HepG2 (cell line): ENCODE results near the gene ZPR1. TPM values are rescaled to one million over a fixed set of nuclear protein-coding genes. Genes with fewer than 3 reads are reported as not detected.
A peak's percentile ranks its signal among the peaks of the same experiment; 100 is the strongest.

Source experiments
- FOXC1 ChIP-seq: sonication (generic); formaldehyde crosslinking; IDR thresholded peaks from 2 replicates; pipeline ENCODE4 v1.8.0; 2022; ENCODE audit warnings: mild to moderate bottlenecking, missing genetic modification reagents, borderline replicate concordance
- GATAD2A ChIP-seq: IDR thresholded peaks from 2 replicates; pipeline ENCODE4 v1.6.1; 2016
- HNRNPUL1 ChIP-seq: fragments of 200-400 bp; formaldehyde crosslinking; IDR thresholded peaks from 2 replicates; pipeline ENCODE4 v1.6.1; 2017; ENCODE audit warnings: low read depth, mild to moderate bottlenecking, low read length, moderate library complexity
- MAZ ChIP-seq, 2 experiments: sonication (generic) in 1 of 2; formaldehyde crosslinking in 1 of 2; IDR thresholded peaks; 2 replicates each; pipeline versions ENCODE4 v1.5.0 to v1.6.1; 2012 to 2020; ENCODE audit warnings: low read depth in 2 of 2, mild to moderate bottlenecking in 2 of 2, borderline replicate concordance in 1 of 2, improper control_type of control experiment in 1 of 2, low read length in 1 of 2, missing genetic modification reagents in 1 of 2, moderate library complexity in 1 of 2
- MZF1 ChIP-seq: sonication (generic); formaldehyde crosslinking; IDR thresholded peaks from 2 replicates; pipeline ENCODE4 v1.8.1; 2023; ENCODE audit warnings: mild to moderate bottlenecking, missing genetic modification reagents, borderline replicate concordance
- NCOR1 ChIP-seq: fragments of 200-600 bp; sonication (generic); IDR thresholded peaks from 2 replicates; pipeline ENCODE4 v1.7.0; 2017; ENCODE audit warnings: antibody characterized with exemption, low read length, borderline replicate concordance
- SYNCRIP ChIP-seq: fragments of 200-400 bp; formaldehyde crosslinking; IDR thresholded peaks from 2 replicates; pipeline ENCODE4 v1.6.1; 2018; ENCODE audit warnings: mild to moderate bottlenecking, low read depth, low read length; ENCODE audit not compliant: insufficient read depth
- TBP ChIP-seq: sonication (generic); formaldehyde crosslinking; IDR thresholded peaks from 2 replicates; pipeline ENCODE4 v1.5.0; 2020; ENCODE audit warnings: missing genetic modification reagents
- THAP11 ChIP-seq: IDR thresholded peaks from 2 replicates; pipeline ENCODE4 v1.6.1; 2016; ENCODE audit warnings: missing biosample characterization, missing genetic modification reagents
- TRIM24 ChIP-seq: sonication (generic); formaldehyde crosslinking; IDR thresholded peaks from 2 replicates; pipeline ENCODE4 v1.8.0; 2022; ENCODE audit warnings: mild to moderate bottlenecking, missing genetic modification reagents
- ZBTB7A ChIP-seq: sonication (generic); formaldehyde crosslinking; IDR thresholded peaks from 2 replicates; pipeline ENCODE4 v1.8.0; 2022; ENCODE audit warnings: mild to moderate bottlenecking, missing genetic modification reagents
- ZNF3 ChIP-seq: IDR thresholded peaks from 2 replicates; pipeline ENCODE4 v1.7.0; 2017; ENCODE audit warnings: inconsistent platforms
- ZNF331 ChIP-seq: sonication (generic); formaldehyde crosslinking; IDR thresholded peaks from 2 replicates; pipeline ENCODE4 v1.4.0; 2020; ENCODE audit warnings: missing genetic modification reagents
- ZNF510 ChIP-seq: sonication (generic); formaldehyde crosslinking; IDR thresholded peaks from 2 replicates; pipeline ENCODE4 v1.4.0; 2020; ENCODE audit warnings: low read depth, mild to moderate bottlenecking, missing genetic modification reagents
- ZNF550 ChIP-seq: sonication (generic); formaldehyde crosslinking; IDR thresholded peaks from 2 replicates; pipeline ENCODE4 v1.4.0; 2020; ENCODE audit warnings: mild to moderate bottlenecking, missing genetic modification reagents, borderline replicate concordance
- ZNF556 ChIP-seq: sonication (generic); formaldehyde crosslinking; IDR thresholded peaks from 2 replicates; pipeline ENCODE4 v1.4.0; 2020; ENCODE audit warnings: mild to moderate bottlenecking, missing genetic modification reagents, borderline replicate concordance
- ZNF570 ChIP-seq: sonication (generic); formaldehyde crosslinking; IDR thresholded peaks from 2 replicates; pipeline ENCODE4 v1.4.0; 2020; ENCODE audit warnings: mild to moderate bottlenecking, missing genetic modification reagents, borderline replicate concordance
- ZNF780A ChIP-seq: sonication (generic); formaldehyde crosslinking; IDR thresholded peaks from 2 replicates; pipeline ENCODE4 v1.8.0; 2022; ENCODE audit warnings: mild to moderate bottlenecking, missing genetic modification reagents, moderate library complexity
- polyA plus RNA-seq, 8 experiments: library from polyadenylated mRNA; depleted of rRNA in 3 of 8; stranded (reverse) in 7 of 8; unstranded in 1 of 8; fragments of >200 nt; fragmentation: Illumina TruSeq in 4 of 8; extraction: Trizol in 4 of 8; gene quantifications; 2 replicates each; pipeline versions ENCODE4 v1.2.1 to v1.2.3, GENCODE V29; 2011 to 2016; ENCODE audit warnings: low read depth in 4 of 8, missing spikeins in 1 of 8, mixed read lengths in 1 of 8; ENCODE audit not compliant: insufficient read depth in 1 of 8
- total RNA-seq, 5 experiments: library from RNA; depleted of rRNA; stranded (reverse); fragments of >200 nt; fragmentation: Illumina TruSeq; extraction: Trizol; gene quantifications; 2 replicates each; pipeline ENCODE4 v1.2.3, GENCODE V29; 2016; ENCODE audit warnings: low read depth in 1 of 5
- TF ChIP-seq, protein P1 (sequence below): sonication (generic); formaldehyde crosslinking; IDR thresholded peaks from 2 replicates; pipeline ENCODE4 v1.4.0; 2020; ENCODE audit warnings: missing genetic modification reagents, mild to moderate bottlenecking, borderline replicate concordance
- TF ChIP-seq, protein P2 (sequence below): sonication (generic); formaldehyde crosslinking; IDR thresholded peaks from 2 replicates; pipeline ENCODE4 v1.5.1; 2020; ENCODE audit warnings: missing genetic modification reagents, mild to moderate bottlenecking, borderline replicate concordance
- TF ChIP-seq, protein P3 (sequence below): sonication (generic); formaldehyde crosslinking; IDR thresholded peaks from 2 replicates; pipeline ENCODE4 v1.5.0; 2020; ENCODE audit warnings: mild to moderate bottlenecking, missing genetic modification reagents
- TF ChIP-seq, protein P4 (sequence below): sonication (generic); formaldehyde crosslinking; IDR thresholded peaks from 2 replicates; pipeline ENCODE4 v1.4.0; 2020; ENCODE audit warnings: missing genetic modification reagents

ZPR1 gene
- total and polyA plus RNA-seq, 2 of the 13 experiments (the other 11 are each of a cell fraction or from before 2014, with no cell fraction given), result 40.0 to 79.3 TPM

DNA sequence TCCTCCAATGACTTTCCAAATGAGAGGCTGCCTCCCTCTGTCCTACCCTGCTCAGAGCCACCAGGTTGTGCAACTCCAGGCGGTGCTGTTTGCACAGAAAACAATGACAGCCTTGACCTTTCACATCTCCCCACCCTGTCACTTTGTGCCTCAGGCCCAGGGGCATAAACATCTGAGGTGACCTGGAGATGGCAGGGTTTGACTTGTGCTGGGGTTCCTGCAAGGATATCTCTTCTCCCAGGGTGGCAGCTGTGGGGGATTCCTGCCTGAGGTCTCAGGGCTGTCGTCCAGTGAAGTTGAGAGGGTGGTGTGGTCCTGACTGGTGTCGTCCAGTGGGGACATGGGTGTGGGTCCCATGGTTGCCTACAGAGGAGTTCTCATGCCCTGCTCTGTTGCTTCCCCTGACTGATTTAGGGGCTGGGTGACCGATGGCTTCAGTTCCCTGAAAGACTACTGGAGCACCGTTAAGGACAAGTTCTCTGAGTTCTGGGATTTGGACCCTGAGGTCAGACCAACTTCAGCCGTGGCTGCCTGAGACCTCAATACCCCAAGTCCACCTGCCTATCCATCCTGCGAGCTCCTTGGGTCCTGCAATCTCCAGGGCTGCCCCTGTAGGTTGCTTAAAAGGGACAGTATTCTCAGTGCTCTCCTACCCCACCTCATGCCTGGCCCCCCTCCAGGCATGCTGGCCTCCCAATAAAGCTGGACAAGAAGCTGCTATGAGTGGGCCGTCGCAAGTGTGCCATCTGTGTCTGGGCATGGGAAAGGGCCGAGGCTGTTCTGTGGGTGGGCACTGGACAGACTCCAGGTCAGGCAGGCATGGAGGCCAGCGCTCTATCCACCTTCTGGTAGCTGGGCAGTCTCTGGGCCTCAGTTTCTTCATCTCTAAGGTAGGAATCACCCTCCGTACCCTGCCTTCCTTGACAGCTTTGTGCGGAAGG is 44.8 kb upstream of the ZPR1 start (continued):
- TF ChIP-seq ZBTB7A (CRISPR knock-in tag) (peak; percentile 93; the same call in 1 of the 2 replicates), ZNF780A (CRISPR knock-in tag) (peak; percentile 68; the same call in 1 of the 2 replicates), ZNF510 (CRISPR knock-in tag) (no peak), ZNF570 (CRISPR knock-in tag) (no peak), SYNCRIP (no peak), ZNF556 (peak; percentile 68; the same call in 1 of the 2 replicates), HNRNPUL1 (no peak), ZNF3 (CRISPR knock-in tag) (no peak), ZNF550 (peak; percentile 59; the same call in 1 of the 2 replicates), MZF1 (CRISPR knock-in tag) (no peak), THAP11 (CRISPR knock-in tag) (peak; percentile 80), TBP (CRISPR knock-in tag) (no peak), ZNF331 (CRISPR knock-in tag) (peak; percentile 96), MAZ (IDR thresholded peaks at IDR 0.05; ENCODE audit: borderline replicate concordance, low read depth, low read length) (peak; percentile 29; the same call in 1 of the 2 replicates), MAZ (CRISPR knock-in tag; IDR thresholded peaks at IDR 0.05; ENCODE audit: low read depth) (peak; percentile 95), TRIM24 (CRISPR knock-in tag) (peak; percentile 95), GATAD2A (CRISPR knock-in tag) (peak; percentile 99), FOXC1 (CRISPR knock-in tag) (no peak; the same call in 1 of the 2 replicates), NCOR1 (peak; percentile 95)
- TF ChIP-seq, protein P1, sequence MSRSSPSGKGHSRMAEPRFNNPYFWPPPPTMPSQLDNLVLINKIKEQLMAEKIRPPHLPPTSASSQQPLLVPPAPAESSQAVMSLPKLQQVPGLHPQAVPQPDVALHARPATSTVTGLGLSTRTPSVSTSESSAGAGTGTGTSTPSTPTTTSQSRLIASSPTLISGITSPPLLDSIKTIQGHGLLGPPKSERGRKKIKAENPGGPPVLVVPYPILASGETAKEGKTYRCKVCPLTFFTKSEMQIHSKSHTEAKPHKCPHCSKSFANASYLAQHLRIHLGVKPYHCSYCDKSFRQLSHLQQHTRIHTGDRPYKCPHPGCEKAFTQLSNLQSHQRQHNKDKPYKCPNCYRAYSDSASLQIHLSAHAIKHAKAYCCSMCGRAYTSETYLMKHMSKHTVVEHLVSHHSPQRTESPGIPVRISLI (CRISPR knock-in tag), result peak; percentile 48; the same call in 1 of the 2 replicates
- TF ChIP-seq, protein P2, sequence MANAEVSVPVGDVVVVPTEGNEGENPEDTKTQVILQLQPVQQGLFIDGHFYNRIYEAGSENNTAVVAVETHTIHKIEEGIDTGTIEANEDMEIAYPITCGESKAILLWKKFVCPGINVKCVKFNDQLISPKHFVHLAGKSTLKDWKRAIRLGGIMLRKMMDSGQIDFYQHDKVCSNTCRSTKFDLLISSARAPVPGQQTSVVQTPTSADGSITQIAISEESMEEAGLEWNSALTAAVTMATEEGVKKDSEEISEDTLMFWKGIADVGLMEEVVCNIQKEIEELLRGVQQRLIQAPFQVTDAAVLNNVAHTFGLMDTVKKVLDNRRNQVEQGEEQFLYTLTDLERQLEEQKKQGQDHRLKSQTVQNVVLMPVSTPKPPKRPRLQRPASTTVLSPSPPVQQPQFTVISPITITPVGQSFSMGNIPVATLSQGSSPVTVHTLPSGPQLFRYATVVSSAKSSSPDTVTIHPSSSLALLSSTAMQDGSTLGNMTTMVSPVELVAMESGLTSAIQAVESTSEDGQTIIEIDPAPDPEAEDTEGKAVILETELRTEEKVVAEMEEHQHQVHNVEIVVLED, result peak; percentile 56; the same call in 1 of the 2 replicates
- TF ChIP-seq, protein P3, sequence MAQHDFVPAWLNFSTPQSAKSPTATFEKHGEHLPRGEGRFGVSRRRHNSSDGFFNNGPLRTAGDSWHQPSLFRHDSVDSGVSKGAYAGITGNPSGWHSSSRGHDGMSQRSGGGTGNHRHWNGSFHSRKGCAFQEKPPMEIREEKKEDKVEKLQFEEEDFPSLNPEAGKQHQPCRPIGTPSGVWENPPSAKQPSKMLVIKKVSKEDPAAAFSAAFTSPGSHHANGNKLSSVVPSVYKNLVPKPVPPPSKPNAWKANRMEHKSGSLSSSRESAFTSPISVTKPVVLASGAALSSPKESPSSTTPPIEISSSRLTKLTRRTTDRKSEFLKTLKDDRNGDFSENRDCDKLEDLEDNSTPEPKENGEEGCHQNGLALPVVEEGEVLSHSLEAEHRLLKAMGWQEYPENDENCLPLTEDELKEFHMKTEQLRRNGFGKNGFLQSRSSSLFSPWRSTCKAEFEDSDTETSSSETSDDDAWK, result no peak
- TF ChIP-seq, protein P4, sequence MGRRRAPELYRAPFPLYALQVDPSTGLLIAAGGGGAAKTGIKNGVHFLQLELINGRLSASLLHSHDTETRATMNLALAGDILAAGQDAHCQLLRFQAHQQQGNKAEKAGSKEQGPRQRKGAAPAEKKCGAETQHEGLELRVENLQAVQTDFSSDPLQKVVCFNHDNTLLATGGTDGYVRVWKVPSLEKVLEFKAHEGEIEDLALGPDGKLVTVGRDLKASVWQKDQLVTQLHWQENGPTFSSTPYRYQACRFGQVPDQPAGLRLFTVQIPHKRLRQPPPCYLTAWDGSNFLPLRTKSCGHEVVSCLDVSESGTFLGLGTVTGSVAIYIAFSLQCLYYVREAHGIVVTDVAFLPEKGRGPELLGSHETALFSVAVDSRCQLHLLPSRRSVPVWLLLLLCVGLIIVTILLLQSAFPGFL, result no peak
